ENCODE measurements around the gene EXD3. TPM values are rescaled to one million over a fixed set of nuclear protein-coding genes. Genes with fewer than 3 reads are reported as not detected.
"Not testable (repeated sequence)": the region's sequence is repeated elsewhere in the genome, so short reads cannot be mapped to it uniquely, and the experiment has no call there.

EXD3 gene
- total and polyA plus RNA-seq, 9 of the 15 experiments (the other 6 are each of a cell fraction or from before 2014, with no cell fraction given), result 0.29 to 12.5 (median 3.9) TPM

DNA sequence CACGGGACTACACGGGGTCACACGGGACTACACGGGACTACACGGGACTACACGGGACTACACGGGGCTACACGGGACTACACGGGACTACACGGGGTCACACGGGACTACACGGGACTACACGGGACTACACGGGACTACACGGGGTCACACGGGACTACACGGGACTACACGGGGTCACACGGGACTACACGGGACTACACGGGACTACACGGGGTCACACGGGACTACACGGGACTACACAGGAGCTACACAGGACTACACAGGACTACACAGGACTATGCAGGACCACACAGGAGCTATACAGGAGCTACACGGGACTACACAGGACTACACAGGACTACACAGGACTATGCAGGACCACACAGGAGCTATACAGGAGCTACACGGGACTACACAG lies 93.4 kb downstream of the EXD3 start:
- ATAC-seq; H3K4me1 ChIP-seq (replicated peaks in 1 of 2; ENCODE audit: control insufficient read depth in 2 of 2, insufficient read depth in 2 of 2, low read length in 2 of 2); H3K36me3 ChIP-seq (ENCODE audit: control insufficient read depth, insufficient read depth, low read length); H4K20me1 ChIP-seq (replicated peaks; ENCODE audit: control insufficient read depth, insufficient read depth, low read length); H3K9me1 ChIP-seq (ENCODE audit: control insufficient read depth, insufficient read depth, low read length); intact Hi-C loops (cut with micrococcal nuclease); DNase-seq (ENCODE audit: extremely low read depth in 1 of 4, low spot score in 3 of 4); H3K4me2 ChIP-seq (ENCODE audit: insufficient read depth, low read length); POLR2A ChIA-PET; H2AFZ ChIP-seq (ENCODE audit: low read depth, low read length); H3K79me2 ChIP-seq (ENCODE audit: control insufficient read depth, insufficient read depth, low read length); H3K9me3 ChIP-seq (replicated peaks; ENCODE audit: control insufficient read depth, insufficient read depth, low read depth, low read length); CTCF ChIA-PET (ENCODE audit: low intra/inter-chr PET ratio); H3K4me3 ChIP-seq; in situ Hi-C loops (cut with MboI); H3K9ac ChIP-seq (ENCODE audit: insufficient read depth in 1 of 2, low read depth in 2 of 2, low read length in 2 of 2); BruUV-seq (replicated peaks); FAIRE-seq; H3K27ac ChIP-seq (ENCODE audit: extremely low read depth, low read depth, low read length): not testable (repeated sequence)
- 50% methylated on average over 21 of the region's 26 CpGs for WGBS (ENCODE audit: insufficient coverage, low coverage, missing lambda C conversion rate)
- peaks cover 18 to 37% of the 10 kb centered on the region in 2 experiments; a peak in 4 of 5 replicates for H3K27me3 ChIP-seq (ENCODE audit: control insufficient read depth in 2 of 2, insufficient read depth in 2 of 2, low read length in 2 of 2)

DNA sequence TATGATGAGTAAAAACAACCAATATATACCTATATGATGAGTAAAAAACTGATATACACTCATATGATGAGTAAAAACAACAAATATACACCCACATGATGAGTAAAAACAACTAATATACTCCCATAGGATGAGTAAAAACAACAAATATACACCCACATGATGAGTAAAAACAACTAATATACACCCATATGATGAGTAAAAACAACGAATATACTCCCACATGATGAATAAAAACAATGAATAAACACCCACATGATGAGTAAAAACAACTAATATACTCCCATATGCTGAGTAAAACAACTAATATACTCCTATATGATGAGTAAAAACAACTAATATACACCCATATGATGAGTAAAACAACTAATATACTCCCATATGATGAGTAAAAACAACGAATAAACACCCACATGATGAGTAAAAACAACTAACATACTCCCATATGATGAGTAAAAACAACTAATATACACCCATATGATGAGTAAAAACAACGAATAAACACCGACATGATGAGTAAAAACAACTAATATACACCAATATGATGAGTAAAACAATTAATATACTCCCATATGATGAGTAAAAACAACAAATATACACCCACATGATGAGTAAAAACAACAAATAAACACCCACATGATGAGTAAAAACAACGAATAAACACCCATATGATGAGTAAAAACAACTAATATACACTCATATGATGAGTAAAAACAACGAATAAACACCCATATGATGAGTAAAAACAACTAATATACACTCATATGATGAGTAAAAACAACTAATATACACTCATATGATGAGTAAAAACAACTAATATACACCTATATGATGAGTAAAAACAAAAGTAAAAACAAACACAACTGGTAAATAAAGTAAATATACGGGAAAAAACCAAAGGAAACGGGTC lies 95.1 kb downstream of the EXD3 start:
- BruUV-seq (replicated peaks); H4K20me1 ChIP-seq (replicated peaks; ENCODE audit: control insufficient read depth, insufficient read depth, low read length); intact Hi-C loops (cut with micrococcal nuclease); H3K9me3 ChIP-seq (replicated peaks; ENCODE audit: control insufficient read depth, insufficient read depth, low read depth, low read length); H3K4me3 ChIP-seq; H3K27ac ChIP-seq (ENCODE audit: extremely low read depth, low read depth, low read length); H3K36me3 ChIP-seq (ENCODE audit: control insufficient read depth, insufficient read depth, low read length); H3K79me2 ChIP-seq (ENCODE audit: control insufficient read depth, insufficient read depth, low read length); ATAC-seq; POLR2A ChIA-PET; in situ Hi-C loops (cut with MboI); H3K4me1 ChIP-seq (replicated peaks in 1 of 2; ENCODE audit: control insufficient read depth in 2 of 2, insufficient read depth in 2 of 2, low read length in 2 of 2); H3K9me1 ChIP-seq (ENCODE audit: control insufficient read depth, insufficient read depth, low read length); CTCF ChIA-PET (ENCODE audit: low intra/inter-chr PET ratio); DNase-seq (ENCODE audit: extremely low read depth in 1 of 4, low spot score in 3 of 4); H3K9ac ChIP-seq (ENCODE audit: insufficient read depth in 1 of 2, low read depth in 2 of 2, low read length in 2 of 2); H2AFZ ChIP-seq (ENCODE audit: low read depth, low read length); H3K4me2 ChIP-seq (ENCODE audit: insufficient read depth, low read length): not testable (repeated sequence)
- H3K27me3 ChIP-seq (ENCODE audit: control insufficient read depth in 2 of 2, insufficient read depth in 2 of 2, low read length in 2 of 2), result peaks cover 13 to 30% of the 10 kb centered on the region in 2 experiments; a peak in 3 of 5 replicates
- 22% methylated on average over 8 of the region's 8 CpGs for WGBS (ENCODE audit: insufficient coverage, low coverage, missing lambda C conversion rate)
- peak; percentile 90 for TF ChIP-seq CBX2 (IDR thresholded peaks at IDR 0.05; ENCODE audit: insufficient read depth, low read length, poor library complexity, severe bottlenecking)
- peak; percentile 75 for FAIRE-seq
